Measurements from ENCODE around the gene SETD7.

SETD7 gene

DNA sequence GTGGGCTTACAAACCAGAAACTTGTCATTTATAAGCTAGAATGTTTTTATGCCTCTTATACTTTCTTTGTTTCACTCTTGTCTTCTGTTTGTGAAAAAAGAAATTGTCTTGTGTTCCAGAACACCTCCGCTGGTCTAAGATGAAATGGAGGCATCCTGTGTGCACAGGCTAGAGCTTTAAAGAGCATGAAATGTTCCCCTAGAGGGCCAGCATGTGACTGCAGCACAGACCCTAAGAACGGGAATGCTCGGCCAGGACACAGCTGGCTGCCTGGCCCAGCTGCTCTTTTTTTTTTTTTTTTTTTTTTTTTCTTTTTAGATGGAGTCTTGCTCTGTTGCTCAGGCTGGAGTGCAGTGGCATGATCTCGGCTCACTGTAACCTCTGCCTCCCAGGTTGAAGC, 33.6 kb downstream of the SETD7 start:
- no peaks in the 10 kb centered on the region for H4K20me1 ChIP-seq (ENCODE audit: insufficient read depth, low read length, poor library complexity, severe bottlenecking)
- H3K79me2 ChIP-seq (ENCODE audit: insufficient read depth, low read length) = no peaks in the 10 kb centered on the region
- H3K9me3 ChIP-seq (ENCODE audit: insufficient read depth, low read depth, low read length) = no peaks in the 10 kb centered on the region
- H3F3A ChIP-seq (ENCODE audit: low read depth) = no peaks in the 10 kb centered on the region
- TF ChIP-seq, protein P1, sequence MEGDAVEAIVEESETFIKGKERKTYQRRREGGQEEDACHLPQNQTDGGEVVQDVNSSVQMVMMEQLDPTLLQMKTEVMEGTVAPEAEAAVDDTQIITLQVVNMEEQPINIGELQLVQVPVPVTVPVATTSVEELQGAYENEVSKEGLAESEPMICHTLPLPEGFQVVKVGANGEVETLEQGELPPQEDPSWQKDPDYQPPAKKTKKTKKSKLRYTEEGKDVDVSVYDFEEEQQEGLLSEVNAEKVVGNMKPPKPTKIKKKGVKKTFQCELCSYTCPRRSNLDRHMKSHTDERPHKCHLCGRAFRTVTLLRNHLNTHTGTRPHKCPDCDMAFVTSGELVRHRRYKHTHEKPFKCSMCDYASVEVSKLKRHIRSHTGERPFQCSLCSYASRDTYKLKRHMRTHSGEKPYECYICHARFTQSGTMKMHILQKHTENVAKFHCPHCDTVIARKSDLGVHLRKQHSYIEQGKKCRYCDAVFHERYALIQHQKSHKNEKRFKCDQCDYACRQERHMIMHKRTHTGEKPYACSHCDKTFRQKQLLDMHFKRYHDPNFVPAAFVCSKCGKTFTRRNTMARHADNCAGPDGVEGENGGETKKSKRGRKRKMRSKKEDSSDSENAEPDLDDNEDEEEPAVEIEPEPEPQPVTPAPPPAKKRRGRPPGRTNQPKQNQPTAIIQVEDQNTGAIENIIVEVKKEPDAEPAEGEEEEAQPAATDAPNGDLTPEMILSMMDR (conservative IDR thresholded peaks at IDR 0.05; ENCODE audit: low read length) = no peak; the same call in 1 of the 2 replicates
- TF ChIP-seq EZH2phosphoT487 (IDR thresholded peaks at IDR 0.05; ENCODE audit: borderline replicate concordance) = no peak
- no peak overlapping the region for H3K4me3 ChIP-seq (ENCODE audit: low read length, poor library complexity, severe bottlenecking)
- H3K27me3 ChIP-seq (ENCODE audit: insufficient read depth, low read length, poor library complexity, severe bottlenecking) = no peaks in the 10 kb centered on the region
- H3K9ac ChIP-seq (ENCODE audit: low read depth, low read length, poor library complexity, severe bottlenecking) = no peak overlapping the region
- no peak overlapping the region for H2AFZ ChIP-seq (ENCODE audit: low read length)
- H3K36me3 ChIP-seq (ENCODE audit: insufficient read depth, low read length) = peaks cover 66% of the 10 kb centered on the region
- H3K4me2 ChIP-seq (ENCODE audit: low read depth, low read length, poor library complexity, severe bottlenecking) = no peak overlapping the region
- H3K4me1 ChIP-seq (ENCODE audit: insufficient read depth, low read length, poor library complexity, severe bottlenecking) = peaks cover 16% of the 10 kb centered on the region
- no peaks in the 10 kb centered on the region for H3K9me2 ChIP-seq (replicated peaks; ENCODE audit: low read depth, low read length)

DNA sequence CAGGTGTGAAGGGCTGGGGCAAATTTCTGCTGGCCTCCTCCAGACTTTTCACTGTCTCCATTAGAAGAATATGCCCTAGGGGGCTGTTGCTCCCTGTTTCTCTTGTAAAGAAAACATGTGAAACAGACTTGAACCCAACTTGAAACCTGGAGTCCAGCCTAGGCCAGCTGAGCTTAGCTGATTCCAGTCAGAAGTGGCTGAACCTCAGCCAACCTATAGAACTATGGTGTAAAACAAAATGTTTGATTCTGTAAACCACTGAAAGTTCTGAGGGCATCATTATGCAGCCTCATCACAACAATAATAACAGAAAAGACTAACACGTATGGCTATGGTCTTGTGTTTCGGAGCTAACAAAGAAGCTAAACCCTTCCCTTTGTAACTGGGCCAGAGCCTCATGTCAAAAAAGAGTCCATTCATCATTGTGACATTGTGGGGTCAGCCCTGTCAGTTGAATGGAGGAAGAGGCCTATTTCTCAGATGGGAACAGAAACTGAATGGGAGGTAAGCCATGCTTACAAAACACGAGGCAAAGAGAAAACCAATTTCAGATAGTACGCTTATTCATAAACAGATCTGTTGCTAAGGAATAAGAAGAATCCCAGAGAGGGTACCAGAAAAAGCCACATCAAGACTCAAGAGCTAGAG, 34.1 kb downstream of the SETD7 start:
- H3K4me1 ChIP-seq (ENCODE audit: insufficient read depth, low read length, poor library complexity, severe bottlenecking) = peaks cover 16% of the 10 kb centered on the region
- H4K20me1 ChIP-seq (ENCODE audit: insufficient read depth, low read length, poor library complexity, severe bottlenecking) = no peaks in the 10 kb centered on the region
- H2AFZ ChIP-seq (ENCODE audit: low read length) = no peak overlapping the region
- no peaks in the 10 kb centered on the region for H3F3A ChIP-seq (ENCODE audit: low read depth)
- no peak overlapping the region for H3K4me3 ChIP-seq (ENCODE audit: low read length, poor library complexity, severe bottlenecking)
- H3K79me2 ChIP-seq (ENCODE audit: insufficient read depth, low read length) = no peaks in the 10 kb centered on the region
- no peak overlapping the region for H3K9ac ChIP-seq (ENCODE audit: low read depth, low read length, poor library complexity, severe bottlenecking)
- H3K4me2 ChIP-seq (ENCODE audit: low read depth, low read length, poor library complexity, severe bottlenecking) = no peak overlapping the region
- H3K36me3 ChIP-seq (ENCODE audit: insufficient read depth, low read length) = peaks cover 63% of the 10 kb centered on the region
- no peaks in the 10 kb centered on the region for H3K9me2 ChIP-seq (replicated peaks; ENCODE audit: low read depth, low read length)
- TF ChIP-seq, protein P1 (conservative IDR thresholded peaks at IDR 0.05; ENCODE audit: low read length) = no peak
- TF ChIP-seq EZH2phosphoT487 (IDR thresholded peaks at IDR 0.05; ENCODE audit: borderline replicate concordance) = no peak
- H3K9me3 ChIP-seq (ENCODE audit: insufficient read depth, low read depth, low read length) = no peaks in the 10 kb centered on the region
- no peaks in the 10 kb centered on the region for H3K27me3 ChIP-seq (ENCODE audit: insufficient read depth, low read length, poor library complexity, severe bottlenecking)

DNA sequence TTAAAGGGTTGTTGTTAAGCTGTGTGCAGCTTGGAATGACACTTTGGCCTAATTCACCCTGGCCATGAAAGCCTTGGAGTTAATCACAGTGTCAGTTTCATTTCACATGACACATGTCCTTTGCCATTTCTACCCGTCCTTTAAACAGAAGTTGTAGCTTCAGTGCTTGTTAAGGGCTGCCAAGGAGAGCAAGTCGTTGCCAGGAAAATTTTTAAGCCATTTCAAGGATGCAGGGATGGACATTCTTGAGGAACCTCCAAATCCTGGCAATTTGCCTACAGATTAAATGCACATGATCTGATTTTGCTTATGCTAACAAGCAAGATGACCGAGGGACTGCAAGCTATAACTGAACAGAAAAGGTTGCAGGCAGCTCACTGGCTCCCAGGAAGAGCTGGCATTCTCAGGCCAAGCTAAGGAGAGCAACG, 40.5 kb downstream of the SETD7 start:
- Histone ChIP-seq H3K27me3 (ENCODE audit: insufficient read depth, low read length, poor library complexity, severe bottlenecking) (no peaks in the 10 kb centered on the region), H3K79me2 (ENCODE audit: insufficient read depth, low read length) (no peaks in the 10 kb centered on the region), H3F3A (ENCODE audit: low read depth) (no peaks in the 10 kb centered on the region), H3K4me2 (ENCODE audit: low read depth, low read length, poor library complexity, severe bottlenecking) (no peak overlapping the region), H3K9ac (ENCODE audit: low read depth, low read length, poor library complexity, severe bottlenecking) (no peak overlapping the region), H3K9me2 (replicated peaks; ENCODE audit: low read depth, low read length) (no peaks in the 10 kb centered on the region), H2AFZ (ENCODE audit: low read length) (no peak overlapping the region), H3K9me3 (ENCODE audit: insufficient read depth, low read depth, low read length) (no peaks in the 10 kb centered on the region), H3K4me3 (ENCODE audit: low read length, poor library complexity, severe bottlenecking) (no peak overlapping the region), H3K4me1 (ENCODE audit: insufficient read depth, low read length, poor library complexity, severe bottlenecking) (no peaks in the 10 kb centered on the region), H3K36me3 (ENCODE audit: insufficient read depth, low read length) (peaks cover 60% of the 10 kb centered on the region; the same call in 1 of the 2 replicates), H4K20me1 (ENCODE audit: insufficient read depth, low read length, poor library complexity, severe bottlenecking) (no peaks in the 10 kb centered on the region)
- TF ChIP-seq EZH2phosphoT487 (IDR thresholded peaks at IDR 0.05; ENCODE audit: borderline replicate concordance) = no peak
- TF ChIP-seq, protein P1 (conservative IDR thresholded peaks at IDR 0.05; ENCODE audit: low read length) = no peak
